C4-2B (cell line): ENCODE data around the gene CRACR2A.

Experiments
- H3K27ac ChIP-seq: fragments of 450-650 bp; 2 replicates; pipeline ENCODE4 v1.5.1; 2017
- ZFX ChIP-seq: fragments of 450-650 bp; IDR thresholded peaks from 2 replicates; pipeline ENCODE4 v1.6.1; 2017
- TF ChIP-seq, protein P1 (sequence below): fragments of 450-650 bp; conservative IDR thresholded peaks from 2 replicates; pipeline ENCODE4 v1.5.1; 2017; ENCODE audit warnings: mild to moderate bottlenecking

The CRACR2A gene

DNA sequence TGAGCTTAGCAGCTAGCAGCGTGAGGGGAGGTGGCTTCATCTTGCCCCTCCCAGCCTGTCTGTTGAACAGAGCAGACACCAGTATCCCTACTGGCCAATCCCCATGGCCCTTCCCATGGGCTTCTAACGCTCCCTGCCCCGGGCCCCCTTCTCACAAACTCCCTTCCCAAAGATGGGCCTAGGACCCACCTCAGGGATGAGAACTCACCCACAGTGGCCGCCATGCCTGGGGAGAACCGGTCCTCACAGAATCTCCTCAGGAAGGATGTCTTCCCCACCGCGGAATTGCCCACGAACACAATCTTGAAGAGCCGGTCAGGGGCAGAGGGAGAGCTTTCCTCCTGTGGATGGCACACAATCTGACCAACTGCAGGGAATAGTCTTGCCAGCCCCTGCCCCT is 119.5 kb downstream of the CRACR2A start:
- H3K27ac ChIP-seq = no peak overlapping the region
- no peak for TF ChIP-seq ZFX
- TF ChIP-seq, protein P1, sequence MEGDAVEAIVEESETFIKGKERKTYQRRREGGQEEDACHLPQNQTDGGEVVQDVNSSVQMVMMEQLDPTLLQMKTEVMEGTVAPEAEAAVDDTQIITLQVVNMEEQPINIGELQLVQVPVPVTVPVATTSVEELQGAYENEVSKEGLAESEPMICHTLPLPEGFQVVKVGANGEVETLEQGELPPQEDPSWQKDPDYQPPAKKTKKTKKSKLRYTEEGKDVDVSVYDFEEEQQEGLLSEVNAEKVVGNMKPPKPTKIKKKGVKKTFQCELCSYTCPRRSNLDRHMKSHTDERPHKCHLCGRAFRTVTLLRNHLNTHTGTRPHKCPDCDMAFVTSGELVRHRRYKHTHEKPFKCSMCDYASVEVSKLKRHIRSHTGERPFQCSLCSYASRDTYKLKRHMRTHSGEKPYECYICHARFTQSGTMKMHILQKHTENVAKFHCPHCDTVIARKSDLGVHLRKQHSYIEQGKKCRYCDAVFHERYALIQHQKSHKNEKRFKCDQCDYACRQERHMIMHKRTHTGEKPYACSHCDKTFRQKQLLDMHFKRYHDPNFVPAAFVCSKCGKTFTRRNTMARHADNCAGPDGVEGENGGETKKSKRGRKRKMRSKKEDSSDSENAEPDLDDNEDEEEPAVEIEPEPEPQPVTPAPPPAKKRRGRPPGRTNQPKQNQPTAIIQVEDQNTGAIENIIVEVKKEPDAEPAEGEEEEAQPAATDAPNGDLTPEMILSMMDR = no peak

DNA sequence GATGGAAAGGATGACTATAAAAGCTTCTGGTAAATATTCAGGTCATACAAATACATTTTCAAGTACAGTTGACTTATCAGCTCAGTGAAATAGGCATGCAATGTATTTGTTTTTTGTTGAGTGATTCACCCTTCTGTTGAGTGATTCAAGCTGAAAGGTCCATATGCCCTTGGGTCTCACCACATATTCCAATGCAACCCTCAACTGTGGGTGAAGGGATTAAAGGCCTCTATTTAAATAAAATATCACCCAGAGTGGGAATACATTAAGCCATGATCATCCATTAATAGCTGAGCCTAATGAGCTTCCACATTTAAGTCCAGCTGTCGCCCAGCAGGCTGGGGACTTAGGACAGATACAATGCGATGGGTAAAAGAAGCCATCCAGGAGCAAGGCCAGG is 120.2 kb downstream of the CRACR2A start:
- H3K27ac ChIP-seq = no peak overlapping the region
- TF ChIP-seq ZFX = no peak
- TF ChIP-seq, protein P1 = no peak

DNA sequence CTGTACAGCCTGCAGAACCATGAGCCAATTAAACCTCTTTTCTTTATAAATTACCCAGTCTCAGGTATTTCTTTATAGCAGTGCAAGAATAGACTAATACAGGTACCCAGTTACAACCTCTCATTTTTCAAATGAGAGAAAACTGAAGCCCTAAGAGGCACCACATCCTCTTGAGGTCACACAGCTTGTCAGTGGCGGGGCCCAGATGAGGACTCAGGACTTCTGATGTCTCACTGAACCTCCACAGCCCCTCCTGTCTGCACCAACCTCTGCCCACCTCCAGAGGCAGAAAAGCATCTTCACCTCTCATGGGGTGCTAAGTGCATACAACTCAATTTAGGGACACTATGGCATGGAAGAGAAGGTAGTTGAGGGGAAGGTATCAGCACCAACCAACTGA is 120.7 kb downstream of the CRACR2A start:
- TF ChIP-seq ZFX = no peak
- TF ChIP-seq, protein P1 = no peak
- no peak overlapping the region for H3K27ac ChIP-seq

DNA sequence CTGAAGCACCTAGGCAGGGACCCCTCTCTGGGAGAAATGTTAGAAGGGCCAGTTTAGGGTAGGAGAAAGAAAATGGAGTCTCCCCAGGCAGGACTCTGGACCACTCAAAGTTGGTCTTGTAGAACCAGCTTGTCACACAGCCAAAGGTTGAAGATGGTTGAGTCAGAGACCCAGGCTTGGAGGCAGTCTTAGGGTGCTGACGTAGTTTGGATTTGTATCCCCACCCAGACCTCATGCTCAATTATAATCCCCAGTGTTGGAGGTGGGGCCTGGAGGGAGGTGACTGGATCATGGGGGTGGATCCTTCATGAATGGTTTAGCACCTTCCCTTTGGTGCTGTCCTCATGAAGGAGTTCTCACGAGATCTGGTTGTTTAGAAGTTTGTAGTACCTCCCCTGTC is 121.2 kb downstream of the CRACR2A start:
- no peak overlapping the region for H3K27ac ChIP-seq
- TF ChIP-seq, protein P1 = no peak

DNA sequence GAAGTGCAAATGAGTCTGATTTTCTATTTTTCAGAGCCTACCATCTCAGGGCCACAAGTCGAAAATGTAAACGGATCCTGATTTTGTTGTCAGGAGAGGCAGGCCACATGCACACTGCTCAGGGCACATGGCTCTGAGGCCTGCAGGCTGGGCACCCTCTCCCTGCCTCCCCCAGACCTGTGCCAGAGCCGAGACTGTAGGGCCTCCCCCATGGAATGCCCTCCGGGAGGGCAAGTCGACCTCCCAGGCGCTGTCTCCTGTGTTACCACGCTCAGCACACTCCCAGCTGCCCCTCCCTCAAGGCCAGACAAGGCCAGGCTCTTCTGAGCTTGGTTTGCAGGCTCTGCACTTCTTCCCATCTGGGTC is 121.7 kb downstream of the CRACR2A start:
- H3K27ac ChIP-seq = no peak overlapping the region
- TF ChIP-seq, protein P1 = no peak
- no peak for TF ChIP-seq ZFX

DNA sequence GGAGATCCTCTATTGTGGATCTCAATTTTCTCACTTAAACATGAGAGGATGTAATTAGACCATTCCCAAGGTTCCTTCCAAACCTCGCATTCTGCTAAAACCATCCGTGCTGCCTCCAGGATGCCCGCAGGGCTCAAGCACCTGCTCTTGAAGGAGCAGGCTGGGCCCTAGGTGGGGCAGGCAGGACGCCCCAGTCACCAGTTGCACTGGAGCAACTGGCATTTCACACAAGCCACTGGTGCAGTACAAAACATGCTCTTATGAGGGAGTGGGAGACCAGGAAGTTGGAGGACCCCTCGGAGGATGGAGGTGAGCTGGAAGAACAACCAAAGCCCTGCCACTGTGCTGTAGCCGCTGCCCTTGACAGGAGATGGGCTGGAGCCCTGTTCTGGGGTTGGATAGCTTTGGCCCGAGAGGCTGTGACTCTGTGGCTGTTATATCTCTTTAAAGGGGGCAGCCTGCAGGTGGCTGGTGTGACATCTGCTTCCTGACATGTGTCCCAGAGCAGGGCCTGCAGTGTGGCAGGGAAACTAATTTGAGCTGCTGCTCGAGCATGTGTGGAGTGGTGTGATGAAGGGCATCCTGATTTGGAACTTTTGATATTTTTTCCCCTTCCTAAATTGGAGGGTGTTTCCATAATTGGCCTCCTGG is 122.2 kb downstream of the CRACR2A start:
- no peak overlapping the region for H3K27ac ChIP-seq
- TF ChIP-seq, protein P1 = no peak
- TF ChIP-seq ZFX = no peak

DNA sequence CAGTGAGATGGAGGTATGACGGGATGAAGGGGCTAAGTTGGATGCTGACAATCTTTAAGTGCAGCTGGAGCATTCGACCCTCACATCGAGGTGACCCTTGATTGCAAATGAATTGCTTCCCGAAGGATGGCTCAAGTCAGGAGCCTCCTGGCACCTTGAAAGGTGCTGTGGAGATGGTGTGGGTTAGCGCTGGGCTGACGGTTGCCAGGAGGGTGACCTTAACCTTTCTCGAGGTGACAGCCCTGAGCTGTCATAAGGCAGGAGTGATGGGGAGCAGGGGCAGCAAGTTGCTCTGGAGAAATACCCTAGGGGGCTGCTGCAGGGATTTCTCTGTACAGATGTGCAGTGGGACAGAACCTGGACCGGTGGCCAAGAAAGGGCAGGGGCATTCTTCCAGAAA is 122.8 kb downstream of the CRACR2A start:
- no peak overlapping the region for H3K27ac ChIP-seq
- TF ChIP-seq ZFX = no peak
- TF ChIP-seq, protein P1 = no peak
